ENCODE measurements around the gene BPIFA2.

BPIFA2 gene

GRCh38 chr20:33139467-33139866, 28.5 kb upstream of the BPIFA2 start:
- no peaks in the 10 kb centered on the region for H4K20me1 ChIP-seq (ENCODE audit: insufficient read depth, low read length, poor library complexity, severe bottlenecking)
- H3K4me2 ChIP-seq (ENCODE audit: low read depth, low read length, poor library complexity, severe bottlenecking): no peak overlapping the region
- H3K4me3 ChIP-seq (ENCODE audit: low read length, poor library complexity, severe bottlenecking): no peak overlapping the region
- no peak overlapping the region for H2AFZ ChIP-seq (ENCODE audit: low read length)
- H3K79me2 ChIP-seq (ENCODE audit: insufficient read depth, low read length): no peaks in the 10 kb centered on the region
- no peak overlapping the region for H3K9ac ChIP-seq (ENCODE audit: low read depth, low read length, poor library complexity, severe bottlenecking)
- TF ChIP-seq EZH2phosphoT487 (IDR thresholded peaks at IDR 0.05; ENCODE audit: borderline replicate concordance) (no peak), CTCF (conservative IDR thresholded peaks at IDR 0.05; ENCODE audit: low read length) (no peak)
- H3K36me3 ChIP-seq (ENCODE audit: insufficient read depth, low read length): no peaks in the 10 kb centered on the region
- H3K27me3 ChIP-seq (ENCODE audit: insufficient read depth, low read length, poor library complexity, severe bottlenecking): no peaks in the 10 kb centered on the region
- H3K9me2 ChIP-seq (replicated peaks; ENCODE audit: low read depth, low read length): no peaks in the 10 kb centered on the region
- no peaks in the 10 kb centered on the region for H3K4me1 ChIP-seq (ENCODE audit: insufficient read depth, low read length, poor library complexity, severe bottlenecking)
- no peaks in the 10 kb centered on the region for H3F3A ChIP-seq (ENCODE audit: low read depth)
- H3K9me3 ChIP-seq (ENCODE audit: insufficient read depth, low read depth, low read length): no peaks in the 10 kb centered on the region; the same call in 1 of the 2 replicates

GRCh38 chr20:33145521-33145920, 22.4 kb upstream of the BPIFA2 start:
- no peaks in the 10 kb centered on the region for H3K9me2 ChIP-seq (replicated peaks; ENCODE audit: low read depth, low read length)
- no peaks in the 10 kb centered on the region for H3F3A ChIP-seq (ENCODE audit: low read depth)
- no peak overlapping the region for H2AFZ ChIP-seq (ENCODE audit: low read length)
- no peak overlapping the region for H3K4me2 ChIP-seq (ENCODE audit: low read depth, low read length, poor library complexity, severe bottlenecking)
- no peak overlapping the region for H3K4me3 ChIP-seq (ENCODE audit: low read length, poor library complexity, severe bottlenecking)
- no peaks in the 10 kb centered on the region for H3K36me3 ChIP-seq (ENCODE audit: insufficient read depth, low read length)
- TF ChIP-seq CTCF (conservative IDR thresholded peaks at IDR 0.05; ENCODE audit: low read length) (no peak), EZH2phosphoT487 (IDR thresholded peaks at IDR 0.05; ENCODE audit: borderline replicate concordance) (no peak)
- no peaks in the 10 kb centered on the region for H3K79me2 ChIP-seq (ENCODE audit: insufficient read depth, low read length)
- H3K4me1 ChIP-seq (ENCODE audit: insufficient read depth, low read length, poor library complexity, severe bottlenecking): no peaks in the 10 kb centered on the region
- H3K9ac ChIP-seq (ENCODE audit: low read depth, low read length, poor library complexity, severe bottlenecking): no peak overlapping the region
- H4K20me1 ChIP-seq (ENCODE audit: insufficient read depth, low read length, poor library complexity, severe bottlenecking): no peaks in the 10 kb centered on the region
- H3K27me3 ChIP-seq (ENCODE audit: insufficient read depth, low read length, poor library complexity, severe bottlenecking): no peaks in the 10 kb centered on the region
- H3K9me3 ChIP-seq (ENCODE audit: insufficient read depth, low read depth, low read length): no peaks in the 10 kb centered on the region

- Histone ChIP-seq H3K36me3 (ENCODE audit: insufficient read depth, low read length) (no peaks in the 10 kb centered on the region), H3K4me3 (ENCODE audit: low read length, poor library complexity, severe bottlenecking) (no peak overlapping the region), H2AFZ (ENCODE audit: low read length) (no peak overlapping the region), H3K4me2 (ENCODE audit: low read depth, low read length, poor library complexity, severe bottlenecking) (no peak overlapping the region), H3K9me3 (ENCODE audit: insufficient read depth, low read depth, low read length) (no peaks in the 10 kb centered on the region), H3K9me2 (replicated peaks; ENCODE audit: low read depth, low read length) (no peaks in the 10 kb centered on the region), H3K27me3 (ENCODE audit: insufficient read depth, low read length, poor library complexity, severe bottlenecking) (no peaks in the 10 kb centered on the region), H3K79me2 (ENCODE audit: insufficient read depth, low read length) (no peaks in the 10 kb centered on the region), H3F3A (ENCODE audit: low read depth) (no peaks in the 10 kb centered on the region), H3K4me1 (ENCODE audit: insufficient read depth, low read length, poor library complexity, severe bottlenecking) (no peaks in the 10 kb centered on the region), H3K9ac (ENCODE audit: low read depth, low read length, poor library complexity, severe bottlenecking) (no peak overlapping the region), H4K20me1 (ENCODE audit: insufficient read depth, low read length, poor library complexity, severe bottlenecking) (no peaks in the 10 kb centered on the region)
- TF ChIP-seq EZH2phosphoT487 (IDR thresholded peaks at IDR 0.05; ENCODE audit: borderline replicate concordance) (no peak), CTCF (conservative IDR thresholded peaks at IDR 0.05; ENCODE audit: low read length) (no peak)
Observed at GRCh38 chr20:33147299-33147698, 20.7 kb upstream of the BPIFA2 start.

Measured in Loucy (cell line).